Measurements from ENCODE around the gene SECISBP2L. TPM values are rescaled to one million over a fixed set of nuclear protein-coding genes. Genes with fewer than 3 reads are reported as not detected.
A peak's percentile ranks its signal among the peaks of the same experiment; 100 is the strongest.

SECISBP2L gene
- total RNA-seq, 1 experiment from 2014 or later = 33.2 TPM

GRCh38 chr15:48981941-48982340 is 64.3 kb downstream of the SECISBP2L start:
- no peak overlapping the region for H3K4me2 ChIP-seq
- CTCF ChIA-PET = no interaction called here
- intact Hi-C loops (cut with micrococcal nuclease; ENCODE audit: unreplicated experiment) = no loop called here

GRCh38 chr15:48978638-48979037 is 67.6 kb downstream of the SECISBP2L start:
- no TSS peak for BruUV-seq (replicated peaks)
- POLR2A ChIA-PET (ENCODE audit: unreplicated experiment) = no interaction called here
- H3K9me2 ChIP-seq (ENCODE audit: insufficient read depth) = no peaks in the 10 kb centered on the region
- CTCF ChIA-PET = no interaction called here
- H2AFZ ChIP-seq = no peak overlapping the region
- H3K27me3 ChIP-seq (ENCODE audit: insufficient read depth, low read depth) = no peaks in the 10 kb centered on the region
- TF ChIP-seq EZH2 (IDR thresholded peaks at IDR 0.05; ENCODE audit: low read depth) (no peak), CTCF (conservative IDR thresholded peaks at IDR 0.05) (no peak)
- intact Hi-C loops (cut with micrococcal nuclease; ENCODE audit: unreplicated experiment) = no loop called here
- H3K4me3 ChIP-seq = no peak overlapping the region
- H3K9me3 ChIP-seq (ENCODE audit: insufficient read depth, low read depth) = no peaks in the 10 kb centered on the region
- H3K36me3 ChIP-seq (ENCODE audit: low read depth) = no peaks in the 10 kb centered on the region
- DNase-seq = no peak
- H3K4me2 ChIP-seq = peak overlapping the region; percentile 39
- peak overlapping the region; percentile 35; the same call in 1 of the 2 replicates for H3K27ac ChIP-seq
- H3K79me2 ChIP-seq (ENCODE audit: low read depth) = no peaks in the 10 kb centered on the region
- H3K4me1 ChIP-seq (replicated peaks; ENCODE audit: insufficient read depth) = peaks cover 14% of the 10 kb centered on the region
- no peaks in the 10 kb centered on the region for H4K20me1 ChIP-seq (ENCODE audit: insufficient read depth)
- peaks cover 9% of the 10 kb centered on the region; the same call in 1 of the 2 replicates for H3F3A ChIP-seq (ENCODE audit: insufficient read depth, low read depth)

More at GRCh38 chr15:48981941-48982340, 64.3 kb downstream of the SECISBP2L start:
- DNase-seq = no peak
- no peak for TF ChIP-seq EZH2 (IDR thresholded peaks at IDR 0.05; ENCODE audit: low read depth)
- no peaks in the 10 kb centered on the region for H3K9me3 ChIP-seq (ENCODE audit: insufficient read depth, low read depth)
- no peaks in the 10 kb centered on the region for H4K20me1 ChIP-seq (ENCODE audit: insufficient read depth)
- H3K4me3 ChIP-seq = no peak overlapping the region
- no peaks in the 10 kb centered on the region for H3K79me2 ChIP-seq (ENCODE audit: low read depth)
- no peak overlapping the region for H2AFZ ChIP-seq
- H3K9me2 ChIP-seq (ENCODE audit: insufficient read depth) = no peaks in the 10 kb centered on the region
- BruUV-seq (replicated peaks) = no TSS peak
- POLR2A ChIA-PET (ENCODE audit: unreplicated experiment) = no interaction called here
- peaks cover 9% of the 10 kb centered on the region; the same call in 1 of the 2 replicates for H3F3A ChIP-seq (ENCODE audit: insufficient read depth, low read depth)
- H3K4me1 ChIP-seq (replicated peaks; ENCODE audit: insufficient read depth) = peaks cover 14% of the 10 kb centered on the region
- no peaks in the 10 kb centered on the region for H3K27me3 ChIP-seq (ENCODE audit: insufficient read depth, low read depth)
- no peaks in the 10 kb centered on the region for H3K36me3 ChIP-seq (ENCODE audit: low read depth)
- H3K27ac ChIP-seq = no peak overlapping the region

GRCh38 chr15:48976444-48977088 is 69.7 kb downstream of the SECISBP2L start:
- no peaks in the 10 kb centered on the region for H3K79me2 ChIP-seq (ENCODE audit: low read depth)
- H3K4me3 ChIP-seq = no peak overlapping the region
- peaks cover 14% of the 10 kb centered on the region for H3K4me1 ChIP-seq (replicated peaks; ENCODE audit: insufficient read depth)
- H3K9me2 ChIP-seq (ENCODE audit: insufficient read depth) = no peaks in the 10 kb centered on the region
- no peaks in the 10 kb centered on the region for H3K9me3 ChIP-seq (ENCODE audit: insufficient read depth, low read depth)
- CTCF ChIA-PET = interaction anchor here (1.2 to 1.6 kb wide), 2 partner anchors 70 to 115 kb away, joined by 3 to 6 read pairs; partner anchors contain the start of gene SECISBP2L
- no peaks in the 10 kb centered on the region for H3K36me3 ChIP-seq (ENCODE audit: low read depth)
- peaks cover 9% of the 10 kb centered on the region; the same call in 1 of the 2 replicates for H3F3A ChIP-seq (ENCODE audit: insufficient read depth, low read depth)
- H3K4me2 ChIP-seq = peak overlapping the region; percentile 89
- BruUV-seq (replicated peaks) = no TSS peak
- POLR2A ChIA-PET (ENCODE audit: unreplicated experiment) = no interaction called here
- H3K27ac ChIP-seq = no peak overlapping the region
- H2AFZ ChIP-seq = peak overlapping the region; percentile 95; the same call in 1 of the 2 replicates
- TF ChIP-seq CTCF (conservative IDR thresholded peaks at IDR 0.05) (no peak), EZH2 (IDR thresholded peaks at IDR 0.05; ENCODE audit: low read depth) (no peak)
- DNase-seq = no peak
- no peaks in the 10 kb centered on the region for H4K20me1 ChIP-seq (ENCODE audit: insufficient read depth)
- no peaks in the 10 kb centered on the region for H3K27me3 ChIP-seq (ENCODE audit: insufficient read depth, low read depth)
- intact Hi-C loops (cut with micrococcal nuclease; ENCODE audit: unreplicated experiment) = no loop called here
